Testis (tissue), 2 donors: ENCODE results near the gene TRIP6.
"Not testable (repeated sequence)": the region's sequence is repeated elsewhere in the genome, so short reads cannot be mapped to it uniquely, and the experiment has no call there.

Experiments used
- POLR2A ChIP-seq: fragments of 450-650 bp; IDR thresholded peaks from one replicate; pipeline ENCODE4 v1.6.1; 2017; ENCODE audit warnings: antibody characterized with exemption, mild to moderate bottlenecking, moderate library complexity
- TF ChIP-seq, protein P1 (sequence below), 3 experiments: fragments of 450-650 bp in 2 of 3; fragments of 200-600 bp in 1 of 3; sonication (generic) in 1 of 3; IDR thresholded peaks; one replicate each; pipeline ENCODE4 v1.5.1; 2016 to 2019; ENCODE audit warnings: antibody characterized with exemption in 3 of 3, mild to moderate bottlenecking in 2 of 3, moderate library complexity in 1 of 3

DNA sequence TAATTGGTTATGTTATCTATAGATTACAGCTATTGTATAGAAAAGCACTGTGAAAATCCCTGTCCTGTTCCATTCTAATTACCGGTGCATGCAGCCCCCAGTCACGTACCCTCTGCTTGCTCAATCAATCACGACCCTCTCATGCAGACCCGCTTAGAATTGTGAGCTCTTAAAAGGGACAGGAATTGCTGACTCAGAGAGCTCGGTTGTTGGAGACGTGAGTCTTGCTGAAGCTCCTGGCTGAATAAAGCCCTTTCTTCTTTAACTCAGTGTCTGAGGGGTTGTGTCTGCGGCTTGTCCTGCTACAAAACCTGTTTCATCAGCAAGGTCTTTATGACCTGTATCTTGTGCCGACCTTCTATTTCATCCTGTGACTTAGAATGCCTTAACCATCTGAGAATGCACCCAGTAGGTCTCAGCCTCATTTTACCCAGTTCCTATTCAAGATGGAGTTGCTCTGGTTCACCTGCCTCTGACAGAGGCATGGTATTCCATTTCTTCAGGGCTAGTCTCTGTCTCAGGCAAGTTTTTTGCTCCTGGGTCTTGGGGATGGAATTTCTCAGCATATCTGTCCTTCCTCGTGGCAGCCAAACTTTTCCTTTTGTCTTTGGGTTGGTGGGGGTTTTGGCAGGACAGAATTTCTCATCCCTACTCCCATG, 52.7 kb downstream of the TRIP6 start:
- TF ChIP-seq, protein P1, sequence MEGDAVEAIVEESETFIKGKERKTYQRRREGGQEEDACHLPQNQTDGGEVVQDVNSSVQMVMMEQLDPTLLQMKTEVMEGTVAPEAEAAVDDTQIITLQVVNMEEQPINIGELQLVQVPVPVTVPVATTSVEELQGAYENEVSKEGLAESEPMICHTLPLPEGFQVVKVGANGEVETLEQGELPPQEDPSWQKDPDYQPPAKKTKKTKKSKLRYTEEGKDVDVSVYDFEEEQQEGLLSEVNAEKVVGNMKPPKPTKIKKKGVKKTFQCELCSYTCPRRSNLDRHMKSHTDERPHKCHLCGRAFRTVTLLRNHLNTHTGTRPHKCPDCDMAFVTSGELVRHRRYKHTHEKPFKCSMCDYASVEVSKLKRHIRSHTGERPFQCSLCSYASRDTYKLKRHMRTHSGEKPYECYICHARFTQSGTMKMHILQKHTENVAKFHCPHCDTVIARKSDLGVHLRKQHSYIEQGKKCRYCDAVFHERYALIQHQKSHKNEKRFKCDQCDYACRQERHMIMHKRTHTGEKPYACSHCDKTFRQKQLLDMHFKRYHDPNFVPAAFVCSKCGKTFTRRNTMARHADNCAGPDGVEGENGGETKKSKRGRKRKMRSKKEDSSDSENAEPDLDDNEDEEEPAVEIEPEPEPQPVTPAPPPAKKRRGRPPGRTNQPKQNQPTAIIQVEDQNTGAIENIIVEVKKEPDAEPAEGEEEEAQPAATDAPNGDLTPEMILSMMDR (IDR thresholded peaks at IDR 0.05): not testable (repeated sequence)
- TF ChIP-seq POLR2A: not testable (repeated sequence)
